ENCODE data around the gene ADAMTS5.

ADAMTS5 gene

DNA sequence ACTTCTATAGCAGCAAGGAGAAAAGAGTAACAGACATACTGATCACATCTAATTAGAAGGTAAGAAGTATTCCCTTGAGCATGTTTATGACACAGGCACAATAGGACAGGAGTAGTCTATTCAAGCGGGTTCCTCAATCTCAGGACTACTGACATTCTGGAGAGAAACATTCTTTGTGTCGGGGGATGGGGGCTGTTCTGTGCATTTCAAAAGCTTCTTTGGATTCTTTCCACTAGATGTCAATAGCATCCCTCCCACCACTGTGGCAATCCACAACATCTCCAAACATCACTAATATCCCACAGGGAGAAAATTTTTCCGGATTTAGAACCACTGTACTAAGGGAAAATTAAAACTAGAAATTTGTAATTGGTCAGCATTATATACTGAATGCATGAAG is 56.9 kb downstream of the ADAMTS5 start:
- TF ChIP-seq, protein P1, sequence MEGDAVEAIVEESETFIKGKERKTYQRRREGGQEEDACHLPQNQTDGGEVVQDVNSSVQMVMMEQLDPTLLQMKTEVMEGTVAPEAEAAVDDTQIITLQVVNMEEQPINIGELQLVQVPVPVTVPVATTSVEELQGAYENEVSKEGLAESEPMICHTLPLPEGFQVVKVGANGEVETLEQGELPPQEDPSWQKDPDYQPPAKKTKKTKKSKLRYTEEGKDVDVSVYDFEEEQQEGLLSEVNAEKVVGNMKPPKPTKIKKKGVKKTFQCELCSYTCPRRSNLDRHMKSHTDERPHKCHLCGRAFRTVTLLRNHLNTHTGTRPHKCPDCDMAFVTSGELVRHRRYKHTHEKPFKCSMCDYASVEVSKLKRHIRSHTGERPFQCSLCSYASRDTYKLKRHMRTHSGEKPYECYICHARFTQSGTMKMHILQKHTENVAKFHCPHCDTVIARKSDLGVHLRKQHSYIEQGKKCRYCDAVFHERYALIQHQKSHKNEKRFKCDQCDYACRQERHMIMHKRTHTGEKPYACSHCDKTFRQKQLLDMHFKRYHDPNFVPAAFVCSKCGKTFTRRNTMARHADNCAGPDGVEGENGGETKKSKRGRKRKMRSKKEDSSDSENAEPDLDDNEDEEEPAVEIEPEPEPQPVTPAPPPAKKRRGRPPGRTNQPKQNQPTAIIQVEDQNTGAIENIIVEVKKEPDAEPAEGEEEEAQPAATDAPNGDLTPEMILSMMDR (IDR thresholded peaks at IDR 0.05; ENCODE audit: insufficient read depth, low read length, poor library complexity, severe bottlenecking), result no peak
- no peak overlapping the region for H3K4me3 ChIP-seq (replicated peaks; ENCODE audit: low read depth, low read length)
- H3K27me3 ChIP-seq (replicated peaks; ENCODE audit: control insufficient read depth, insufficient read depth, low read length), result no peaks in the 10 kb centered on the region
- DNase-seq (ENCODE audit: extremely low read depth, insufficient read length), result no peak
- H3K36me3 ChIP-seq (ENCODE audit: control insufficient read depth, insufficient read depth, low read length), result no peaks in the 10 kb centered on the region

DNA sequence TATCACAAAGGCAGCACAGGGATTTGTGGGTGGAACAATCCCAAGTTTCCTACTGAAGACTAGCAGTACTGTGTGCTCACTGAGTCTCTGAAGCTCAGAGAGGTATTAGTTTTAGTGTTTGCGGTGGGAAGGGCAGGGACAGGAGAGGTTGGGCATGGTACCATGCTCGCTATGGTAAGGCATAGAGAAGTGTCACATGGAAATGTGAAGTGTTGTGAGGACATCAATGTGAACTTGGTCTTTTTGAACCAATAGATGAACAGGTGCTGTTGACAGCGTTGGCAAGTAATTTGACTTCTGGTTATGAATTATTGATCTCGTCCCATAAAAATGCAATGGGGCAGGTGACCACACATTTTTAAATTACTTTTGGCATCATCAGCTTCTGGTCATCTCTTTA is 65.9 kb downstream of the ADAMTS5 start:
- H3K27me3 ChIP-seq (replicated peaks; ENCODE audit: control insufficient read depth, insufficient read depth, low read length), result no peaks in the 10 kb centered on the region
- DNase-seq (ENCODE audit: extremely low read depth, insufficient read length), result no peak
- no peak overlapping the region for H3K4me3 ChIP-seq (replicated peaks; ENCODE audit: low read depth, low read length)
- TF ChIP-seq, protein P1 (IDR thresholded peaks at IDR 0.05; ENCODE audit: insufficient read depth, low read length, poor library complexity, severe bottlenecking), result no peak
- H3K36me3 ChIP-seq (ENCODE audit: control insufficient read depth, insufficient read depth, low read length), result no peaks in the 10 kb centered on the region

DNA sequence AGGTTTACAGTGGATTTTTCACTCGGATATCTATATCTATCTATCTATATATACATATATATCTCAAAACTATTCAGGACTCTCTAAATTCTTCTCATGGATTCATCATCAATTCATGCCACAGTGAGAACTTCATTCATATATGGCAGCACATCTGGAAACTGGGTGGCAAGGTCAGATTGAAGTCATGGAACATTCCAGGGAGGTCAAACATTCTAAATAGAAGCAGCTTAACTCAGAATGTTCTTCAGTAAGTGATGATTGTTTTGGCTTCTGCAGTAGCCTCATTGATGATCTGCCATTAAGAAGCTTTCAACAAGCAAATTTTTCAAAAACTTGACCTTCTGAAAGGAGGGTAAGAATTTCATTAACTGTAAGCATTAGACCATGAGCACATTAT is 74.7 kb downstream of the ADAMTS5 start:
- Histone ChIP-seq H3K36me3 (ENCODE audit: control insufficient read depth, insufficient read depth, low read length) (no peaks in the 10 kb centered on the region), H3K4me3 (replicated peaks; ENCODE audit: low read depth, low read length) (no peak overlapping the region), H3K27me3 (replicated peaks; ENCODE audit: control insufficient read depth, insufficient read depth, low read length) (no peaks in the 10 kb centered on the region)
- TF ChIP-seq, protein P1 (IDR thresholded peaks at IDR 0.05; ENCODE audit: insufficient read depth, low read length, poor library complexity, severe bottlenecking), result no peak
- no peak for DNase-seq (ENCODE audit: extremely low read depth, insufficient read length)

DNA sequence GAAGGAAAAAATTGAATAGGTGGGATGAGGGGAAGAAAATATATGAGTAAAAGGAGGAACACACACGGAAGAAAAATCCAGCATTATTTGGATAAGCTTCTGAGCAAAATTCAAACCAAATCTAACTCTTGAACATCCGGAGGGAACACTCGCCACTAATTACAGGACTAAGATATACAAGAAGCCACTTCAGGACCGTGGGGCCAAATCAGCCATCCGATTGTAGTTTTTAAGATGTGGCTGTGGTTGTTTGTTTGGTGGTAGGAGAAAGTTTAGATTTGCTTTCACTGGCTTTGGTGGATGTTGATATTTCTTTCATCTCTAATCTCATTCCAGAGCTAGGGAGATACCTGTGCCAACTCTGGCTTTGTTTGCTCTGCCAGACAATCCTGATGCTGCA is 78.0 kb downstream of the ADAMTS5 start:
- Histone ChIP-seq H3K36me3 (ENCODE audit: control insufficient read depth, insufficient read depth, low read length) (no peaks in the 10 kb centered on the region), H3K27me3 (replicated peaks; ENCODE audit: control insufficient read depth, insufficient read depth, low read length) (no peaks in the 10 kb centered on the region), H3K4me3 (replicated peaks; ENCODE audit: low read depth, low read length) (no peak overlapping the region)
- TF ChIP-seq, protein P1 (IDR thresholded peaks at IDR 0.05; ENCODE audit: insufficient read depth, low read length, poor library complexity, severe bottlenecking), result no peak
- DNase-seq (ENCODE audit: extremely low read depth, insufficient read length), result no peak

DNA sequence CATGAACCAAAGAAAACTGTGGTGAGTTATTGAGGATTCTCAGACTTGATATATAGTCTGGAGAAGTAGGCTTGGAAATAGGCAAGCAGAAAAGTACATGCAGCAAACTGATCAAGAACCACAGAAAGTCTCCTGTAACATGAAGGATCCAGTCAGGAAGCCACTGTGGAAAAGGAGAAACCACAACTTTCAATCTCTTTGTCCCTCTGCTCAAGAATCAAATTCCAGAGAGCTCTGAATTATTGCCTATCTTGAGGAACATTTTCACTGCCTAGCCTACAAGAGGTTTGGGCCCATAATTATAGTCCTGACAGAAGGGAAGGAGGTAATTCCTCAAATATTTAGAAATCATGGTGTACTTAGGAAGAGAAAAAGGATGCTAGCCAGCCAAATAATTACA is 78.6 kb downstream of the ADAMTS5 start:
- no peaks in the 10 kb centered on the region for H3K27me3 ChIP-seq (replicated peaks; ENCODE audit: control insufficient read depth, insufficient read depth, low read length)
- H3K36me3 ChIP-seq (ENCODE audit: control insufficient read depth, insufficient read depth, low read length), result no peaks in the 10 kb centered on the region
- TF ChIP-seq, protein P1 (IDR thresholded peaks at IDR 0.05; ENCODE audit: insufficient read depth, low read length, poor library complexity, severe bottlenecking), result no peak
- no peak for DNase-seq (ENCODE audit: extremely low read depth, insufficient read length)
- no peak overlapping the region for H3K4me3 ChIP-seq (replicated peaks; ENCODE audit: low read depth, low read length)

DNA sequence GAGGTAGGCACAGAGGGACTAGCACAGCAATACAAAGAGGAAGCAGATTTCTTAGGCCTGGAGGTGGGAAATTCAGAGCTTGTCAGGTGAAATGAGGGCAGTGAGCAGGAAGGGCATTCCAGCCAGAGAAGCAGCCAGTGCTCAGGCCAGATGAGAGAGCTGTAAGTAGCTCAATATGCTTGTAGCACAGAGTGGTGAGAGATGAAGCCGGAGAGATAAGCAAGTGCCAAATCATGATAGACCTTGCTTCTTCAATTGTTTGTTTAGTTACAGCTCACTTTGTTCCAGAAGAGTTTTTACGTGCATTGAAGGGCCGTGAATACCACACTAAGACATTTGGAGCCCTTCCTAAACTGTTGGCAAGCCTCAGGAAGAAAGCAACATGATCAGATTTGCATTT is 79.6 kb downstream of the ADAMTS5 start:
- Histone ChIP-seq H3K36me3 (ENCODE audit: control insufficient read depth, insufficient read depth, low read length) (no peaks in the 10 kb centered on the region), H3K4me3 (replicated peaks; ENCODE audit: low read depth, low read length) (no peak overlapping the region), H3K27me3 (replicated peaks; ENCODE audit: control insufficient read depth, insufficient read depth, low read length) (no peaks in the 10 kb centered on the region)
- DNase-seq (ENCODE audit: extremely low read depth, insufficient read length), result no peak
- TF ChIP-seq, protein P1 (IDR thresholded peaks at IDR 0.05; ENCODE audit: insufficient read depth, low read length, poor library complexity, severe bottlenecking), result no peak

Measured in GM06990 (cell line).